ENCODE measurements around the gene ZNF669. TPM values are rescaled to one million over a fixed set of nuclear protein-coding genes. Genes with fewer than 3 reads are reported as not detected.

ZNF669 gene
- total RNA-seq, 6 experiments from 2014 or later: 0.90 to 2.6 (median 1.5) TPM

Other genes starting within 250 kb of the ZNF669 start
- gene AHCTF1, start 172.4 kb downstream of the ZNF669 start, total RNA-seq: 10 to 100 TPM; 10.3 to 23.4 (median 14.9) TPM
- gene ZNF695, start 96.3 kb downstream of the ZNF669 start, total RNA-seq: not detected
- 1 to 10 TPM in 5 of 6 experiments, under 1 TPM in 1; 0.79 to 2.7 (median 1.5) TPM for gene ZNF670, start 25.5 kb downstream of the ZNF669 start, total RNA-seq
- 10 to 100 TPM in 1 of 6 experiments, 1 to 10 TPM in 5; 5.4 to 13.8 (median 6.6) TPM for gene ZNF124, start 67.7 kb upstream of the ZNF669 start, total RNA-seq
- gene VN1R5, start 151.7 kb upstream of the ZNF669 start, total RNA-seq: not detected
- gene ZNF496, start 227.5 kb upstream of the ZNF669 start, total RNA-seq: 1 to 10 TPM; 3.7 to 5.8 (median 5.3) TPM

Data from right lobe of liver (tissue), 5 donors.